KMS-11 (cell line): ENCODE data around the gene C1orf53.
"Not testable (repeated sequence)": the region's sequence is repeated elsewhere in the genome, so short reads cannot be mapped to it uniquely, and the experiment has no call there.

Experiments used
- H2AFZ ChIP-seq: fragments of 200-600 bp; sonication (generic); 2 replicates; pipeline ENCODE4 v1.6.1; 2016; ENCODE audit warnings: antibody characterized with exemption, mixed run types, low read depth
- H3K27ac ChIP-seq: fragments of 200-600 bp; sonication (generic); 2 replicates; pipeline ENCODE4 v1.6.1; 2016; ENCODE audit warnings: mild to moderate bottlenecking, mixed run types
- H3K27me3 ChIP-seq: fragments of 200-600 bp; sonication (generic); 2 replicates; pipeline ENCODE4 v1.6.1; 2017; ENCODE audit warnings: mild to moderate bottlenecking, low read depth, mixed run types, moderate library complexity; ENCODE audit not compliant: insufficient read depth
- H3K36me3 ChIP-seq: fragments of 200-600 bp; sonication (generic); 2 replicates; pipeline ENCODE4 v1.6.1; 2017; ENCODE audit warnings: mild to moderate bottlenecking, mixed run types; ENCODE audit not compliant: insufficient read depth
- H3K4me1 ChIP-seq: fragments of 200-600 bp; sonication (generic); 2 replicates; pipeline ENCODE4 v1.6.1; 2016; ENCODE audit warnings: mild to moderate bottlenecking, low read depth, mixed run types; ENCODE audit not compliant: poor library complexity, severe bottlenecking
- H3K4me2 ChIP-seq: fragments of 200-600 bp; sonication (generic); 2 replicates; pipeline ENCODE4 v1.7.0; 2016; ENCODE audit warnings: mild to moderate bottlenecking, mixed run types
- H3K4me3 ChIP-seq: fragments of 200-600 bp; sonication (generic); IDR thresholded peaks from 2 replicates; pipeline ENCODE4 v1.6.1; 2017; ENCODE audit warnings: low read depth, low read length, mixed read lengths; ENCODE audit not compliant: insufficient read depth
- H3K79me2 ChIP-seq: fragments of 200-600 bp; sonication (generic); 2 replicates; pipeline ENCODE4 v1.6.1; 2016; ENCODE audit warnings: low read depth, mixed run types; ENCODE audit not compliant: insufficient read depth
- H3K9ac ChIP-seq: fragments of 200-600 bp; sonication (generic); 2 replicates; pipeline ENCODE4 v1.6.1; 2016; ENCODE audit warnings: mild to moderate bottlenecking, mixed run types
- H4K20me1 ChIP-seq: fragments of 200-600 bp; sonication (generic); 2 replicates; pipeline ENCODE4 v1.6.1; 2016; ENCODE audit warnings: mild to moderate bottlenecking, mixed run types; ENCODE audit not compliant: insufficient read depth
- TF ChIP-seq, protein P1 (sequence below): fragments of 200-600 bp; sonication (generic); conservative IDR thresholded peaks from 2 replicates; pipeline ENCODE4 v1.6.1; 2017; ENCODE audit warnings: low read depth, mild to moderate bottlenecking, antibody characterized with exemption, low read length, moderate library complexity, mixed read lengths

C1orf53 gene

GRCh38 chr1:197902454-197903195 lies at the start of gene C1orf53:
Gene C1orf53, plus strand, starts transcription at chr1:197902630. Its CDS starts 20 bp downstream, at chr1:197902650.
- Histone ChIP-seq H3K4me2 (peak within 1 kb of the TSS; percentile 91), H4K20me1 (no peaks in the 10 kb centered on the region), H3K36me3 (no peaks in the 10 kb centered on the region), H3K4me1 (peaks cover 16% of the 10 kb centered on the region), H2AFZ (peak within 1 kb of the TSS; percentile 94), H3K9ac (peak within 1 kb of the TSS; percentile 98), H3K79me2 (no peaks in the 10 kb centered on the region), H3K4me3 (peak within 1 kb of the TSS; percentile 94), H3K27me3 (no peaks in the 10 kb centered on the region), H3K27ac (peak within 1 kb of the TSS; percentile 95)
- TF ChIP-seq, protein P1, sequence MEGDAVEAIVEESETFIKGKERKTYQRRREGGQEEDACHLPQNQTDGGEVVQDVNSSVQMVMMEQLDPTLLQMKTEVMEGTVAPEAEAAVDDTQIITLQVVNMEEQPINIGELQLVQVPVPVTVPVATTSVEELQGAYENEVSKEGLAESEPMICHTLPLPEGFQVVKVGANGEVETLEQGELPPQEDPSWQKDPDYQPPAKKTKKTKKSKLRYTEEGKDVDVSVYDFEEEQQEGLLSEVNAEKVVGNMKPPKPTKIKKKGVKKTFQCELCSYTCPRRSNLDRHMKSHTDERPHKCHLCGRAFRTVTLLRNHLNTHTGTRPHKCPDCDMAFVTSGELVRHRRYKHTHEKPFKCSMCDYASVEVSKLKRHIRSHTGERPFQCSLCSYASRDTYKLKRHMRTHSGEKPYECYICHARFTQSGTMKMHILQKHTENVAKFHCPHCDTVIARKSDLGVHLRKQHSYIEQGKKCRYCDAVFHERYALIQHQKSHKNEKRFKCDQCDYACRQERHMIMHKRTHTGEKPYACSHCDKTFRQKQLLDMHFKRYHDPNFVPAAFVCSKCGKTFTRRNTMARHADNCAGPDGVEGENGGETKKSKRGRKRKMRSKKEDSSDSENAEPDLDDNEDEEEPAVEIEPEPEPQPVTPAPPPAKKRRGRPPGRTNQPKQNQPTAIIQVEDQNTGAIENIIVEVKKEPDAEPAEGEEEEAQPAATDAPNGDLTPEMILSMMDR = 0 out of 2 replicates have a peak, but pooled peaks have one; percentile 12

DNA sequence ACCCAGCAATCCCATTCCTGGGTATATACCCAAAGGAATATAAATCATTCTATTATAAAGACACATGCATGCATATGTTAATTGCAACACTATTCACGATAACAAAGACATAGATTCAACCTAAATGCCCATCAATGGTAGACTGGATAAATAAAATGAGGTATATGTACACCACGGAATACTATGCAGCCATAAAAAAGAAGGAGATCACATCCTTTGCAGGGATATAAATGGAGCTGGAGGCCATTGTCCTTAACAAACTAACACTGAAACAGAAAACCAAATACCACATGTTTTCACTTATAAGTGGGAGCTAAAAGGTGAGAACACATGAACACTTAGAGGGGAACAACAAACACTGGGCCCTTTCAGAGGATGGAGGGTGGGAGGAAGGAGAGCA lies 46.7 kb upstream of the C1orf53 start:
- H4K20me1 ChIP-seq, H2AFZ ChIP-seq, H3K4me1 ChIP-seq, H3K79me2 ChIP-seq, H3K27ac ChIP-seq, H3K4me3 ChIP-seq, H3K36me3 ChIP-seq, H3K9ac ChIP-seq, H3K27me3 ChIP-seq, H3K4me2 ChIP-seq: not testable (repeated sequence)

DNA sequence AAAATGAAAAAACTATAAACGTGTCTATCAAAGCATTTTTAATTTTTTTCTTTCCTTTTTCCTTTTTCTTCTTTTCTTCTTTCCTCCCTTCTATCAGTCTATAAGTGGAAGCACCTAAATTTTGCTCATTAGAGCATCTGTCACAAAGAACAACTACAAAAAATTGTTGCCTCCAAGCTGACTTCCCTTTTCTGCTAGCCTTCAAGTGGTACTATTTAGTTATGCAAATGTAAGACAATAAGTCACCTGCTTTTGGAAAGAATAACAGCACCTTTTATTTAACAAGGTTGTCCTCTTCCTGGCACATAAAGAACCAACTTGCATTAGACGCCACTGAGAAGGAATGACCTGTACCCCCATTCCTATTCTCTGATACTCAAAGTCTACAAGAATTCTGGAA lies 45.0 kb upstream of the C1orf53 start:
- H3K9ac ChIP-seq = no peak overlapping the region
- no peak overlapping the region for H3K4me2 ChIP-seq

DNA sequence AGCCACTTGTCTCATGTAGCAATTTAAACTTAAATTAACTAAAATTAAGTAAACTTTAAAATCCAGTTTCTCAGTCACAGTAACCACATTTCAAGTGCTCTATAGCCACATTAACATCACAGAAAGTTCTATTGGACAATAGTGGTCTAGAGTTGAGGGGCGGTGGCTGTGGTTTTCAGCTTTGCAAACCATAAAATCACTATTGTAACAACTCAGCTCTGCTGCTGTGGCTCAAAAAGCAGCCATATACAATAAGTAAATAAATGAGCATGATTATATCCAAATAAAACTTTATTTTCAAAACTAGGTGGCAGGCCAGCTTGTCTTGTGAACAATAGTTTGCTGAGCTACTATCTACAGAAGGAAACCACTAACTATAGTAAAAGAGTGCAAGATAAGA lies 43.4 kb upstream of the C1orf53 start:
- Histone ChIP-seq H3K4me1 (no peaks in the 10 kb centered on the region), H3K4me3 (no peak overlapping the region), H3K4me2 (no peak overlapping the region), H3K36me3 (no peaks in the 10 kb centered on the region), H3K27me3 (no peaks in the 10 kb centered on the region), H3K9ac (no peak overlapping the region), H3K79me2 (no peaks in the 10 kb centered on the region), H4K20me1 (no peaks in the 10 kb centered on the region), H2AFZ (no peak overlapping the region), H3K27ac (no peak overlapping the region)
- TF ChIP-seq, protein P1 = no peak

More for the DNA sequence above, 45.0 kb upstream of the C1orf53 start:
- TF ChIP-seq, protein P1 = no peak
- no peaks in the 10 kb centered on the region for H3K79me2 ChIP-seq
- H3K27me3 ChIP-seq = no peaks in the 10 kb centered on the region
- H3K4me1 ChIP-seq = no peaks in the 10 kb centered on the region
- no peak overlapping the region for H3K27ac ChIP-seq
- no peaks in the 10 kb centered on the region for H3K36me3 ChIP-seq
- no peaks in the 10 kb centered on the region for H4K20me1 ChIP-seq
- no peak overlapping the region for H2AFZ ChIP-seq
- no peak overlapping the region for H3K4me3 ChIP-seq

GRCh38 chr1:197862221-197862620 lies 40.2 kb upstream of the C1orf53 start:
- Histone ChIP-seq H3K4me2 (no peak overlapping the region), H3K27ac (no peak overlapping the region), H3K4me1 (no peaks in the 10 kb centered on the region), H2AFZ (no peak overlapping the region), H3K79me2 (no peaks in the 10 kb centered on the region), H3K36me3 (no peaks in the 10 kb centered on the region), H4K20me1 (no peaks in the 10 kb centered on the region), H3K27me3 (no peaks in the 10 kb centered on the region), H3K4me3 (no peak overlapping the region), H3K9ac (no peak overlapping the region)
- TF ChIP-seq, protein P1 = no peak
